Smooth muscle cell (in vitro differentiated cells): ENCODE measurements around the gene C1orf53. TPM values are rescaled to one million over a fixed set of nuclear protein-coding genes. Genes with fewer than 3 reads are reported as not detected.
A peak's percentile ranks its signal among the peaks of the same experiment; 100 is the strongest.
"Not testable (repeated sequence)": the region's sequence is repeated elsewhere in the genome, so short reads cannot be mapped to it uniquely, and the experiment has no call there.

Experiments used
- DNase-seq: peaks from one replicate; lab custom pipeline; 2025; ENCODE audit not compliant: unreplicated experiment; lab: John Stamatoyannopoulos, UW
- H2AFZ ChIP-seq: fragments of 200-600 bp; sonication (generic); 2 replicates; pipeline ENCODE4 v1.6.0; 2016; ENCODE audit warnings: antibody characterized with exemption, low read depth, mild to moderate bottlenecking
- H3F3A ChIP-seq: fragments of 200-600 bp; sonication (generic); 2 replicates; pipeline ENCODE4 v1.6.0; 2017; ENCODE audit warnings: antibody characterized with exemption, low read depth
- H3K27ac ChIP-seq: fragments of 200-600 bp; sonication (generic); 2 replicates; pipeline ENCODE4 v1.5.1; 2016; ENCODE audit warnings: low read depth, mild to moderate bottlenecking
- H3K27me3 ChIP-seq: fragments of 200-600 bp; sonication (generic); 2 replicates; pipeline ENCODE4 v1.6.1; 2016; ENCODE audit warnings: low read depth, mild to moderate bottlenecking
- H3K36me3 ChIP-seq: fragments of 200-600 bp; sonication (generic); 2 replicates; pipeline ENCODE4 v1.5.1; 2016; ENCODE audit warnings: low read depth
- H3K4me1 ChIP-seq: fragments of 200-600 bp; sonication (generic); 2 replicates; pipeline ENCODE4 v1.5.1; 2016; ENCODE audit warnings: low read depth
- H3K4me2 ChIP-seq: fragments of 200-600 bp; sonication (generic); 2 replicates; pipeline ENCODE4 v1.6.0; 2016; ENCODE audit warnings: mild to moderate bottlenecking
- H3K4me3 ChIP-seq: fragments of 200-600 bp; sonication (generic); 2 replicates; pipeline ENCODE4 v1.5.1; 2016; ENCODE audit warnings: mild to moderate bottlenecking
- H3K79me2 ChIP-seq: fragments of 200-600 bp; sonication (generic); 2 replicates; pipeline ENCODE4 v1.6.0; 2016; ENCODE audit warnings: low read depth, mild to moderate bottlenecking
- H3K9ac ChIP-seq: fragments of 200-600 bp; sonication (generic); 2 replicates; pipeline ENCODE4 v1.6.0; 2016; ENCODE audit warnings: low read depth
- H3K9me3 ChIP-seq: fragments of 200-600 bp; sonication (generic); replicated peaks from 2 replicates; pipeline ENCODE4 v1.5.1; 2016; ENCODE audit warnings: low read depth
- H4K20me1 ChIP-seq: fragments of 200-600 bp; sonication (generic); 2 replicates; pipeline ENCODE4 v1.6.0; 2016; ENCODE audit warnings: low read depth
- CTCF ChIP-seq: fragments of 200-600 bp; sonication (generic); IDR thresholded peaks from 2 replicates; pipeline ENCODE4 v1.5.1; 2017; ENCODE audit warnings: borderline replicate concordance, mild to moderate bottlenecking, antibody characterized with exemption; ENCODE audit not compliant: insufficient read depth, poor library complexity, severe bottlenecking
- WGBS: methylation state at CpG from one replicate; pipeline ENCODE4 v1.1.7; 2016; ENCODE audit warnings: low lambda C conversion rate; 5-methylcytosine and 5-hydroxymethylcytosine counted together
- polyA plus RNA-seq: library from polyadenylated mRNA; unstranded; fragments of >200 nt; fragmentation: Nextera tagmentation; extraction: Ambion mirVana; gene quantifications from 2 replicates; pipeline ENCODE4 v1.2.1, GENCODE V29; 2016
- total RNA-seq: library from RNA; depleted of rRNA; stranded (reverse); fragments of >200 nt; gene quantifications from 2 replicates; pipeline ENCODE4 v1.2.3, GENCODE V29; 2014

C1orf53 gene
- total and polyA plus RNA-seq, 2 experiments from 2014 or later: 3.1 to 4.5 TPM

- TF ChIP-seq CTCF: no peak
- H4K20me1 ChIP-seq: no peaks in the 10 kb centered on the region
- H3K27ac ChIP-seq: no peak overlapping the region
- no peaks in the 10 kb centered on the region for H3F3A ChIP-seq
- no peaks in the 10 kb centered on the region for H3K36me3 ChIP-seq
- peak overlapping the region; percentile 16 for H2AFZ ChIP-seq
- no peaks in the 10 kb centered on the region for H3K4me1 ChIP-seq
- no peak overlapping the region for H3K4me2 ChIP-seq
- no peaks in the 10 kb centered on the region for H3K27me3 ChIP-seq
- H3K4me3 ChIP-seq: no peak overlapping the region
- no peak overlapping the region for H3K9ac ChIP-seq
- H3K9me3 ChIP-seq: no peaks in the 10 kb centered on the region
- H3K79me2 ChIP-seq: no peaks in the 10 kb centered on the region
- WGBS: 89% methylated on average over 5 of the region's 5 CpGs
- no peak for DNase-seq
Measured at GRCh38 chr1:197951617-197952175, 49.3 kb downstream of the C1orf53 start.

GRCh38 chr1:197953472-197953871 is 51.0 kb downstream of the C1orf53 start:
- H3K9ac ChIP-seq, H3K27ac ChIP-seq, H3K27me3 ChIP-seq, H3K9me3 ChIP-seq, DNase-seq, H4K20me1 ChIP-seq, H3K4me3 ChIP-seq, H3K4me2 ChIP-seq, H3K4me1 ChIP-seq, H3K36me3 ChIP-seq, H3K79me2 ChIP-seq, H3F3A ChIP-seq, H2AFZ ChIP-seq: not testable (repeated sequence)
- 95% methylated on average over 6 of the region's 6 CpGs for WGBS

- H3K9ac ChIP-seq: no peak overlapping the region
- H3K4me1 ChIP-seq: no peaks in the 10 kb centered on the region
- H4K20me1 ChIP-seq: no peaks in the 10 kb centered on the region
- DNase-seq: no peak
- no peak for TF ChIP-seq CTCF
- H3K79me2 ChIP-seq: no peaks in the 10 kb centered on the region
- no peak overlapping the region for H3K4me3 ChIP-seq
- no peaks in the 10 kb centered on the region for H3K9me3 ChIP-seq
- H3K27ac ChIP-seq: no peak overlapping the region
- no peak overlapping the region for H2AFZ ChIP-seq
- H3K36me3 ChIP-seq: no peaks in the 10 kb centered on the region
- H3K27me3 ChIP-seq: no peaks in the 10 kb centered on the region
- 68% methylated on average over 4 of the region's 4 CpGs for WGBS
- H3K4me2 ChIP-seq: no peak overlapping the region
- no peaks in the 10 kb centered on the region for H3F3A ChIP-seq
Measured at GRCh38 chr1:197954718-197955418, 52.4 kb downstream of the C1orf53 start.

- Histone ChIP-seq H3K4me1 (no peaks in the 10 kb centered on the region), H3K4me3 (no peak overlapping the region), H3K27me3 (no peaks in the 10 kb centered on the region), H3K9ac (no peak overlapping the region), H3F3A (no peaks in the 10 kb centered on the region), H3K36me3 (no peaks in the 10 kb centered on the region), H3K4me2 (no peak overlapping the region), H3K79me2 (no peaks in the 10 kb centered on the region), H2AFZ (no peak overlapping the region), H4K20me1 (no peaks in the 10 kb centered on the region), H3K9me3 (no peaks in the 10 kb centered on the region), H3K27ac (no peak overlapping the region)
- no peak for TF ChIP-seq CTCF
- DNase-seq: no peak
- 69% methylated on average over 4 of the region's 4 CpGs for WGBS
Measured at GRCh38 chr1:197955486-197956394, 53.3 kb downstream of the C1orf53 start.
